ENCODE results near the gene CACNA1C.

DNA sequence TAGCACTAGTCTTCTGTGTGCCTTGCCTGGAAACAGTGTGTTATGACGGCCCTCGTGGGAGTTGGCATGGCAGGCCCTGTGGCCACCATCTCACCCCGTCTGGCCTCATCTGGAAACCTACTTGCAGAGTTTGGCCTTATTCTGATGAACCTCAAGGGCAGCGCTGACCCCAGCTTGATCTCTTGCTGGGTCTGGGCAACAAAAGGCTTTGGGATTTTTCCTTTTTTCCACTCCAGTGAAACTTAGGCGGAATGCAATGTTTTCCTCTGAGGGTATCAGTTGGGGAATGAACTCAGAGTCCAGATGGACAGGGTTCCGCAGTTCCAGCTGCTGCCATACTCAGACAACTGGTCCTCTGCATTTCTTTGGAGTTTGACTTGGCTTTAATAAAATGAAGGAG lies 15.9 kb downstream of the CACNA1C start:
- no peak for TF ChIP-seq GATA2 (IDR thresholded peaks at IDR 0.05; ENCODE audit: low read depth, low read length)
- no peak for TF ChIP-seq GATA3 (IDR thresholded peaks at IDR 0.05; ENCODE audit: low read depth, low read length)
